HCT116 (cell line): ENCODE results near the gene VSTM1.

ENCODE experiments used
- EGR1 ChIP-seq: IDR thresholded peaks from 2 replicates; pipeline ENCODE4 v1.6.1; 2012; ENCODE audit warnings: low read depth
- EZH2 ChIP-seq: fragments of 200-600 bp; sonication (generic); IDR thresholded peaks from 2 replicates; pipeline ENCODE4 v1.6.1; 2017; ENCODE audit warnings: antibody characterized with exemption, mixed run types
- POLR2A ChIP-seq: IDR thresholded peaks from 2 replicates; pipeline ENCODE4 v1.7.0; 2011; ENCODE audit warnings: borderline replicate concordance; ENCODE audit not compliant: insufficient read depth, insufficient read length; ENCODE audit errors: extremely low read depth
- RAD21 ChIP-seq: IDR thresholded peaks from 2 replicates; pipeline ENCODE4 v1.6.1; 2012; ENCODE audit warnings: low read depth, mild to moderate bottlenecking
- SIN3A ChIP-seq: IDR thresholded peaks from 2 replicates; pipeline ENCODE4 v1.6.1; 2012; ENCODE audit warnings: low read depth
- YY1 ChIP-seq: IDR thresholded peaks from 2 replicates; pipeline ENCODE4 v1.6.1; 2011; ENCODE audit warnings: low read length, low read depth, moderate library complexity, mild to moderate bottlenecking; ENCODE audit not compliant: insufficient replicate concordance; ENCODE audit errors: extremely low read depth
- ZNF274 ChIP-seq: fragments of 200-500 bp; sonication (Bioruptor generic); IDR thresholded peaks from 2 replicates; pipeline ENCODE4 v1.6.1; 2014; ENCODE audit warnings: mild to moderate bottlenecking, low read depth, low read length, inconsistent platforms
- TF ChIP-seq, protein P1 (sequence below), 3 experiments: fragments of 200-600 bp in 1 of 3; sonication (generic) in 1 of 3; IDR thresholded peaks in 2 of 3; conservative IDR thresholded peaks in 1 of 3; 2 replicates each; pipeline ENCODE4 v1.5.1; 2012 to 2017; ENCODE audit warnings: low read depth in 2 of 3, low read length in 2 of 3, antibody characterized with exemption in 1 of 3, borderline replicate concordance in 1 of 3, control low read depth in 1 of 3, mild to moderate bottlenecking in 1 of 3, mixed read lengths in 1 of 3, mixed run types in 1 of 3, moderate library complexity in 1 of 3; ENCODE audit not compliant: insufficient read depth in 1 of 3
- TF ChIP-seq, protein P2 (sequence below): IDR thresholded peaks from 2 replicates; pipeline ENCODE4 v1.6.1; 2011; ENCODE audit warnings: mild to moderate bottlenecking, low read length, moderate library complexity; ENCODE audit not compliant: insufficient replicate concordance; ENCODE audit errors: extremely low read depth

DNA sequence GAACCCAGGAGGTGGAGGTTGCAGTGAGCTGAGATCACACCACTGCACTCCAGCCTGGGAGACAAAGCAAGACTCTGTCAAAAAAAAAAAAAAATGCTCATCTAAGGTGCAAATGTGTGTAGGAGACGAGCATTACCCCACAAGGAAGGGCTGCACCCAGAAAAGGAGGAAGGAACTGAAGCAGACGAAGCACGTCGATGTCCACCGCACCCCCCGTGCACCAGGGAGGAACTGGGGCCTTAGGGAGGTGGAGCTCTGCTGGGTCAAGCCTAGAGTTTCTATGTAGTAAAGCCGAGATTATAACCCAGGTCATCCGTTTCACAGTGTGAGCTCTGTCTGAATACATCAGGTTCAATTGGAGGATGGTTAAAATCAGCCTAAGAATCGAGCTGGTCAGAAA, 1.1 kb downstream of the VSTM1 start:
- TF ChIP-seq, protein P1, sequence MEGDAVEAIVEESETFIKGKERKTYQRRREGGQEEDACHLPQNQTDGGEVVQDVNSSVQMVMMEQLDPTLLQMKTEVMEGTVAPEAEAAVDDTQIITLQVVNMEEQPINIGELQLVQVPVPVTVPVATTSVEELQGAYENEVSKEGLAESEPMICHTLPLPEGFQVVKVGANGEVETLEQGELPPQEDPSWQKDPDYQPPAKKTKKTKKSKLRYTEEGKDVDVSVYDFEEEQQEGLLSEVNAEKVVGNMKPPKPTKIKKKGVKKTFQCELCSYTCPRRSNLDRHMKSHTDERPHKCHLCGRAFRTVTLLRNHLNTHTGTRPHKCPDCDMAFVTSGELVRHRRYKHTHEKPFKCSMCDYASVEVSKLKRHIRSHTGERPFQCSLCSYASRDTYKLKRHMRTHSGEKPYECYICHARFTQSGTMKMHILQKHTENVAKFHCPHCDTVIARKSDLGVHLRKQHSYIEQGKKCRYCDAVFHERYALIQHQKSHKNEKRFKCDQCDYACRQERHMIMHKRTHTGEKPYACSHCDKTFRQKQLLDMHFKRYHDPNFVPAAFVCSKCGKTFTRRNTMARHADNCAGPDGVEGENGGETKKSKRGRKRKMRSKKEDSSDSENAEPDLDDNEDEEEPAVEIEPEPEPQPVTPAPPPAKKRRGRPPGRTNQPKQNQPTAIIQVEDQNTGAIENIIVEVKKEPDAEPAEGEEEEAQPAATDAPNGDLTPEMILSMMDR (IDR thresholded peaks at IDR 0.05 in 2 of 3, conservative IDR thresholded peaks at IDR 0.05 in 1 of 3; ENCODE audit: borderline replicate concordance in 1 of 3, insufficient read depth in 1 of 3, low read depth in 2 of 3, low read length in 2 of 3), result no peak
- TF ChIP-seq POLR2A, result no peak
- TF ChIP-seq, protein P2, sequence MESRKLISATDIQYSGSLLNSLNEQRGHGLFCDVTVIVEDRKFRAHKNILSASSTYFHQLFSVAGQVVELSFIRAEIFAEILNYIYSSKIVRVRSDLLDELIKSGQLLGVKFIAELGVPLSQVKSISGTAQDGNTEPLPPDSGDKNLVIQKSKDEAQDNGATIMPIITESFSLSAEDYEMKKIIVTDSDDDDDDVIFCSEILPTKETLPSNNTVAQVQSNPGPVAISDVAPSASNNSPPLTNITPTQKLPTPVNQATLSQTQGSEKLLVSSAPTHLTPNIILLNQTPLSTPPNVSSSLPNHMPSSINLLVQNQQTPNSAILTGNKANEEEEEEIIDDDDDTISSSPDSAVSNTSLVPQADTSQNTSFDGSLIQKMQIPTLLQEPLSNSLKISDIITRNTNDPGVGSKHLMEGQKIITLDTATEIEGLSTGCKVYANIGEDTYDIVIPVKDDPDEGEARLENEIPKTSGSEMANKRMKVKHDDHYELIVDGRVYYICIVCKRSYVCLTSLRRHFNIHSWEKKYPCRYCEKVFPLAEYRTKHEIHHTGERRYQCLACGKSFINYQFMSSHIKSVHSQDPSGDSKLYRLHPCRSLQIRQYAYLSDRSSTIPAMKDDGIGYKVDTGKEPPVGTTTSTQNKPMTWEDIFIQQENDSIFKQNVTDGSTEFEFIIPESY, result no peak
- TF ChIP-seq EGR1, result no peak
- no peak for TF ChIP-seq RAD21
- no peak for TF ChIP-seq SIN3A
- TF ChIP-seq EZH2, result no peak
- no peak for TF ChIP-seq YY1
- TF ChIP-seq ZNF274, result no peak
